Mesenchymal stem cell (in vitro differentiated cells and primary cell): ENCODE data around the gene ADGRG1.

ENCODE experiments used
- DNase-seq: peaks from one replicate; pipeline ENCODE4 v3.0.0-alpha.2; 2013
- H2AFZ ChIP-seq: one replicate; pipeline ENCODE4 v1.6.1; 2013; ENCODE audit warnings: low read depth, mild to moderate bottlenecking, control low read depth, inconsistent platforms, low read length, moderate library complexity
- H2AK5ac ChIP-seq: 2 replicates; pipeline ENCODE4 v1.6.1; 2013; ENCODE audit warnings: low read length, moderate library complexity, mild to moderate bottlenecking, inconsistent platforms; ENCODE audit not compliant: severe bottlenecking
- H2BK120ac ChIP-seq: one replicate; pipeline ENCODE4 v1.6.1; 2013; ENCODE audit warnings: low read depth, mild to moderate bottlenecking, inconsistent platforms, low read length, moderate library complexity
- H2BK12ac ChIP-seq, 2 experiments: one replicate each; pipeline ENCODE4 v1.6.1; 2013; ENCODE audit warnings: inconsistent platforms in 2 of 2, low read length in 2 of 2, mild to moderate bottlenecking in 2 of 2, moderate library complexity in 2 of 2, control low read depth in 1 of 2
- H2BK15ac ChIP-seq: one replicate; pipeline ENCODE4 v1.6.1; 2013; ENCODE audit warnings: mild to moderate bottlenecking, low read depth, inconsistent platforms; ENCODE audit not compliant: poor library complexity, severe bottlenecking
- H2BK5ac ChIP-seq: 2 replicates; pipeline ENCODE4 v1.6.1; 2013; ENCODE audit warnings: low read depth, mild to moderate bottlenecking, low read length, control low read depth, inconsistent platforms; ENCODE audit not compliant: poor library complexity, severe bottlenecking
- H3K14ac ChIP-seq, 2 experiments: one replicate each; pipeline ENCODE4 v1.6.1; 2013; ENCODE audit warnings: inconsistent platforms in 2 of 2, low read length in 2 of 2, control low read depth in 1 of 2, mild to moderate bottlenecking in 1 of 2, moderate library complexity in 1 of 2
- H3K18ac ChIP-seq, 2 experiments: one replicate each; pipeline ENCODE4 v1.6.1; 2013; ENCODE audit warnings: inconsistent platforms in 2 of 2, low read length in 2 of 2, control low read depth in 1 of 2, low read depth in 1 of 2, mild to moderate bottlenecking in 1 of 2
- H3K23ac ChIP-seq, 2 experiments: one replicate each; pipeline ENCODE4 v1.6.1; 2013; ENCODE audit warnings: inconsistent platforms in 2 of 2, low read length in 2 of 2, mild to moderate bottlenecking in 2 of 2, moderate library complexity in 2 of 2, control low read depth in 1 of 2
- H3K27ac ChIP-seq: 2 replicates; pipeline ENCODE4 v1.5.1; 2013; ENCODE audit warnings: mild to moderate bottlenecking, moderate library complexity, low read length, control low read depth, inconsistent platforms; ENCODE audit not compliant: poor library complexity, severe bottlenecking
- H3K27me3 ChIP-seq, 2 experiments: 2 replicates each; pipeline versions ENCODE4 v1.6.1 to v1.7.0; 2013; ENCODE audit warnings: low read length in 2 of 2, mild to moderate bottlenecking in 2 of 2, moderate library complexity in 2 of 2, control low read depth in 1 of 2, inconsistent platforms in 1 of 2; ENCODE audit not compliant: control insufficient read depth in 1 of 2, insufficient read depth in 1 of 2
- H3K36me3 ChIP-seq, 2 experiments: 2 replicates each; pipeline versions ENCODE4 v1.6.1 to v1.7.0; 2013; ENCODE audit warnings: low read length in 2 of 2, control low read depth in 1 of 2, inconsistent platforms in 1 of 2, low read depth in 1 of 2, mild to moderate bottlenecking in 1 of 2; ENCODE audit not compliant: insufficient read depth in 2 of 2, control insufficient read depth in 1 of 2
- H3K4ac ChIP-seq, 2 experiments: one replicate each; pipeline ENCODE4 v1.6.1; 2013; ENCODE audit warnings: inconsistent platforms in 2 of 2, low read length in 2 of 2, mild to moderate bottlenecking in 2 of 2, moderate library complexity in 2 of 2, control low read depth in 1 of 2, low read depth in 1 of 2
- H3K4me1 ChIP-seq: 2 replicates; pipeline ENCODE4 v1.6.1; 2013; ENCODE audit warnings: low read depth, low read length, control low read depth; ENCODE audit not compliant: control insufficient read depth, insufficient read depth
- H3K4me2 ChIP-seq: 2 replicates; pipeline ENCODE4 v1.6.1; 2013; ENCODE audit warnings: low read length, mild to moderate bottlenecking, inconsistent platforms; ENCODE audit not compliant: poor library complexity, severe bottlenecking
- H3K4me3 ChIP-seq, 2 experiments: 2 replicates each; pipeline versions ENCODE4 v1.5.1 to v1.7.0; 2013; ENCODE audit warnings: low read length in 2 of 2, mild to moderate bottlenecking in 2 of 2, control low read depth in 1 of 2, low read depth in 1 of 2; ENCODE audit not compliant: insufficient read depth in 1 of 2
- H3K79me1 ChIP-seq: replicated peaks from 2 replicates; pipeline ENCODE4 v1.6.1; 2013; ENCODE audit warnings: mild to moderate bottlenecking, control low read depth, low read length, inconsistent platforms; ENCODE audit not compliant: poor library complexity, severe bottlenecking
- H3K9ac ChIP-seq: 2 replicates; pipeline ENCODE4 v1.7.0; 2013; ENCODE audit warnings: mild to moderate bottlenecking, low read length, moderate library complexity
- H3K9me3 ChIP-seq: 2 replicates; pipeline ENCODE4 v1.7.0; 2013; ENCODE audit warnings: mild to moderate bottlenecking, low read length; ENCODE audit not compliant: control insufficient read depth
- H4K8ac ChIP-seq: one replicate; pipeline ENCODE4 v1.6.1; 2013; ENCODE audit warnings: inconsistent platforms, mild to moderate bottlenecking, low read length, moderate library complexity
- H4K91ac ChIP-seq: one replicate; pipeline ENCODE4 v1.6.1; 2013; ENCODE audit warnings: mild to moderate bottlenecking, low read length, inconsistent platforms
- WGBS: methylation state at CpG from one replicate; pipeline ENCODE4 v1.1.7; 2013; ENCODE audit warnings: mixed read lengths; 5-methylcytosine and 5-hydroxymethylcytosine counted together

The ADGRG1 gene

GRCh38 chr16:57679016-57679415, 50.6 kb downstream of the ADGRG1 start:
- DNase-seq: no peak
- H2AK5ac ChIP-seq: no peak overlapping the region
- H3K14ac ChIP-seq: no peak overlapping the region
- H2BK15ac ChIP-seq: no peak overlapping the region
- no peak overlapping the region for H4K91ac ChIP-seq
- H3K4ac ChIP-seq: no peak overlapping the region
- H2AFZ ChIP-seq: no peak overlapping the region
- H3K4me2 ChIP-seq: no peak overlapping the region
- H4K8ac ChIP-seq: no peak overlapping the region
- no peak overlapping the region for H3K27ac ChIP-seq
- H3K27me3 ChIP-seq: peaks cover 8 to 49% of the 10 kb centered on the region in 2 experiments
- no peak overlapping the region for H3K4me3 ChIP-seq
- no peaks in the 10 kb centered on the region for H3K79me1 ChIP-seq
- no peak overlapping the region for H3K18ac ChIP-seq
- H3K4me1 ChIP-seq: peaks cover 3% of the 10 kb centered on the region
- H2BK5ac ChIP-seq: no peak overlapping the region
- no peak overlapping the region for H3K9ac ChIP-seq
- H2BK120ac ChIP-seq: no peak overlapping the region
- 82% methylated on average over 12 of the region's 12 CpGs for WGBS
- H2BK12ac ChIP-seq: no peak overlapping the region
- no peaks in the 10 kb centered on the region for H3K9me3 ChIP-seq
- no peak overlapping the region for H3K23ac ChIP-seq
- H3K36me3 ChIP-seq: no peaks in the 10 kb centered on the region

- Histone ChIP-seq H3K36me3 (no peaks in the 10 kb centered on the region), H3K79me1 (no peaks in the 10 kb centered on the region), H3K9me3 (no peaks in the 10 kb centered on the region), H3K9ac (no peak overlapping the region), H3K23ac (no peak overlapping the region), H3K27ac (no peak overlapping the region), H2BK5ac (no peak overlapping the region), H3K4me2 (no peak overlapping the region), H2BK120ac (no peak overlapping the region), H3K18ac (no peak overlapping the region), H4K8ac (no peak overlapping the region), H3K4me1 (peaks cover 3% of the 10 kb centered on the region), H3K4ac (no peak overlapping the region), H3K14ac (no peak overlapping the region), H2AK5ac (no peak overlapping the region), H2AFZ (no peak overlapping the region), H3K4me3 (no peak overlapping the region), H3K27me3 (peaks cover 3 to 49% of the 10 kb centered on the region in 2 experiments), H2BK15ac (no peak overlapping the region), H4K91ac (no peak overlapping the region), H2BK12ac (no peak overlapping the region)
- DNase-seq: no peak
- 83% methylated on average over 3 of the region's 7 CpGs for WGBS
Measured at GRCh38 chr16:57679767-57680482, 51.5 kb downstream of the ADGRG1 start.

GRCh38 chr16:57680842-57681375, 52.5 kb downstream of the ADGRG1 start:
- no peak for DNase-seq
- 85% methylated on average over 5 of the region's 5 CpGs for WGBS
- H3K14ac ChIP-seq: no peak overlapping the region

GRCh38 chr16:57681950-57682728, 53.7 kb downstream of the ADGRG1 start:
- Histone ChIP-seq H2AK5ac (no peak overlapping the region), H3K36me3 (no peaks in the 10 kb centered on the region), H3K4me1 (no peaks in the 10 kb centered on the region), H4K91ac (no peak overlapping the region), H3K14ac (no peak overlapping the region), H4K8ac (no peak overlapping the region), H3K27ac (no peak overlapping the region), H3K9ac (no peak overlapping the region), H3K79me1 (no peaks in the 10 kb centered on the region), H2AFZ (no peak overlapping the region), H2BK5ac (no peak overlapping the region), H2BK120ac (no peak overlapping the region), H3K23ac (no peak overlapping the region), H3K18ac (no peak overlapping the region), H2BK12ac (no peak overlapping the region), H3K4me3 (no peak overlapping the region), H2BK15ac (no peak overlapping the region), H3K4ac (no peak overlapping the region), H3K27me3 (peaks cover 11 to 64% of the 10 kb centered on the region in 2 experiments), H3K9me3 (no peaks in the 10 kb centered on the region), H3K4me2 (no peak overlapping the region)
- WGBS: 79% methylated on average over 11 of the region's 13 CpGs
- no peak for DNase-seq

More at GRCh38 chr16:57680842-57681375, 52.5 kb downstream of the ADGRG1 start:
- H3K4me3 ChIP-seq: no peak overlapping the region
- H3K18ac ChIP-seq: no peak overlapping the region
- H3K27me3 ChIP-seq: peaks cover 3 to 54% of the 10 kb centered on the region in 2 experiments
- no peak overlapping the region for H2AK5ac ChIP-seq
- no peak overlapping the region for H2BK15ac ChIP-seq
- H2BK5ac ChIP-seq: no peak overlapping the region
- H2BK120ac ChIP-seq: no peak overlapping the region
- no peak overlapping the region for H3K23ac ChIP-seq
- no peak overlapping the region for H4K8ac ChIP-seq
- H3K4ac ChIP-seq: no peak overlapping the region
- no peak overlapping the region for H2BK12ac ChIP-seq
- H3K4me1 ChIP-seq: peaks cover 2% of the 10 kb centered on the region
- no peaks in the 10 kb centered on the region for H3K79me1 ChIP-seq
- H3K9ac ChIP-seq: no peak overlapping the region
- no peaks in the 10 kb centered on the region for H3K36me3 ChIP-seq
- no peak overlapping the region for H2AFZ ChIP-seq
- no peaks in the 10 kb centered on the region for H3K9me3 ChIP-seq
- no peak overlapping the region for H3K4me2 ChIP-seq
- H3K27ac ChIP-seq: no peak overlapping the region
- no peak overlapping the region for H4K91ac ChIP-seq
